UCSD-AML1 (cell line): ENCODE data around the gene ADRM1.

Source experiments
- DNase-seq: peaks from one replicate; lab custom pipeline; 2025; ENCODE audit not compliant: unreplicated experiment; lab: John Stamatoyannopoulos, UW

ADRM1 gene

GRCh38 chr20:62309947-62310756 lies 7.4 kb downstream of the ADRM1 start:
- no peak for DNase-seq

- DNase-seq: no peak
Measured at GRCh38 chr20:62310757-62311121, 7.9 kb downstream of the ADRM1 start.

- no peak for DNase-seq
Measured at GRCh38 chr20:62311150-62311549, 8.4 kb downstream of the ADRM1 start.

- no peak for DNase-seq
Measured at GRCh38 chr20:62311832-62312661, 9.2 kb downstream of the ADRM1 start.

GRCh38 chr20:62312662-62312977 lies 9.8 kb downstream of the ADRM1 start:
- DNase-seq: no peak

- DNase-seq: no peak
Measured at GRCh38 chr20:62313021-62313420, 10.2 kb downstream of the ADRM1 start.

- DNase-seq: no peak
Measured at GRCh38 chr20:62313460-62314338, 10.9 kb downstream of the ADRM1 start.

- DNase-seq: no peak
Measured at GRCh38 chr20:62314339-62314638, 11.5 kb downstream of the ADRM1 start.

- DNase-seq: no peak
Measured at GRCh38 chr20:62314711-62315302, 12.0 kb downstream of the ADRM1 start.

GRCh38 chr20:62315773-62316172 lies 13.0 kb downstream of the ADRM1 start:
- no peak for DNase-seq

GRCh38 chr20:62316331-62317166 lies 13.8 kb downstream of the ADRM1 start:
- no peak for DNase-seq

GRCh38 chr20:62317167-62317655 lies 14.4 kb downstream of the ADRM1 start:
- DNase-seq: no peak

GRCh38 chr20:62318400-62319345 lies 15.9 kb downstream of the ADRM1 start:
- no peak for DNase-seq

GRCh38 chr20:62319346-62319909 lies 16.6 kb downstream of the ADRM1 start:
- no peak for DNase-seq

GRCh38 chr20:62320581-62321354 lies 18.0 kb downstream of the ADRM1 start:
- no peak for DNase-seq

GRCh38 chr20:62321521-62321948 lies 18.7 kb downstream of the ADRM1 start:
- DNase-seq: no peak

GRCh38 chr20:62321975-62322374 lies 19.2 kb downstream of the ADRM1 start:
- no peak for DNase-seq

GRCh38 chr20:62322492-62323041 lies 19.8 kb downstream of the ADRM1 start:
- DNase-seq: no peak
